ENCODE results near the gene IQCM.

IQCM gene

DNA sequence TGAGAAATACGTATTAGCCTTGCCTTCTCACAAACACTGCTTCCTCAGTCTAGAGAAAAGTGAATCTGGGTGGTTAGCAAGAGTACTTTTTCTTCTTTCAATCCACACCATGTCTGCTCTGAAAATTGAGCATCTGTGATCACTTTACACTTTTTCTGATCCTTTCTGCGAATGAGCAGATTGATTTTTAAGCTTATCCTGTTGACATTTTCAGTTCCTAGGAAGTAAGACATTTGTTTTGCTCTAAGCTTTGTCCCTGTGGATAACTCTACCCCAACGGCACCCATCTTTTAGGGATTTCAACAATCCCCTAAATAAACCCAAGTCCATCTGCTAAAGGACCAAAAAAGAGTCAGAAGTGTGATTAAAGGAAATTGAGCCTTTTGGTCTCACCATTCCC, 487.5 kb downstream of the IQCM start:
- Histone ChIP-seq H2AFZ (no peak overlapping the region), H3K4me1 (no peaks in the 10 kb centered on the region), H3K4me2 (ENCODE audit: low read length) (no peak overlapping the region), H3K9ac (no peak overlapping the region), H3K27me3 (ENCODE audit: control insufficient read depth, insufficient read depth, low read length) (no peaks in the 10 kb centered on the region), H3K79me2 (no peaks in the 10 kb centered on the region), H3K4me3 (ENCODE audit: low read depth, low read length) (no peak overlapping the region), H3K36me3 (ENCODE audit: control insufficient read depth, insufficient read depth, low read length) (no peaks in the 10 kb centered on the region), H3K27ac (no peak overlapping the region), H3K9me3 (ENCODE audit: control insufficient read depth, low read length) (no peaks in the 10 kb centered on the region)
- TF ChIP-seq, protein P1, sequence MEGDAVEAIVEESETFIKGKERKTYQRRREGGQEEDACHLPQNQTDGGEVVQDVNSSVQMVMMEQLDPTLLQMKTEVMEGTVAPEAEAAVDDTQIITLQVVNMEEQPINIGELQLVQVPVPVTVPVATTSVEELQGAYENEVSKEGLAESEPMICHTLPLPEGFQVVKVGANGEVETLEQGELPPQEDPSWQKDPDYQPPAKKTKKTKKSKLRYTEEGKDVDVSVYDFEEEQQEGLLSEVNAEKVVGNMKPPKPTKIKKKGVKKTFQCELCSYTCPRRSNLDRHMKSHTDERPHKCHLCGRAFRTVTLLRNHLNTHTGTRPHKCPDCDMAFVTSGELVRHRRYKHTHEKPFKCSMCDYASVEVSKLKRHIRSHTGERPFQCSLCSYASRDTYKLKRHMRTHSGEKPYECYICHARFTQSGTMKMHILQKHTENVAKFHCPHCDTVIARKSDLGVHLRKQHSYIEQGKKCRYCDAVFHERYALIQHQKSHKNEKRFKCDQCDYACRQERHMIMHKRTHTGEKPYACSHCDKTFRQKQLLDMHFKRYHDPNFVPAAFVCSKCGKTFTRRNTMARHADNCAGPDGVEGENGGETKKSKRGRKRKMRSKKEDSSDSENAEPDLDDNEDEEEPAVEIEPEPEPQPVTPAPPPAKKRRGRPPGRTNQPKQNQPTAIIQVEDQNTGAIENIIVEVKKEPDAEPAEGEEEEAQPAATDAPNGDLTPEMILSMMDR (IDR thresholded peaks at IDR 0.05) = no peak

DNA sequence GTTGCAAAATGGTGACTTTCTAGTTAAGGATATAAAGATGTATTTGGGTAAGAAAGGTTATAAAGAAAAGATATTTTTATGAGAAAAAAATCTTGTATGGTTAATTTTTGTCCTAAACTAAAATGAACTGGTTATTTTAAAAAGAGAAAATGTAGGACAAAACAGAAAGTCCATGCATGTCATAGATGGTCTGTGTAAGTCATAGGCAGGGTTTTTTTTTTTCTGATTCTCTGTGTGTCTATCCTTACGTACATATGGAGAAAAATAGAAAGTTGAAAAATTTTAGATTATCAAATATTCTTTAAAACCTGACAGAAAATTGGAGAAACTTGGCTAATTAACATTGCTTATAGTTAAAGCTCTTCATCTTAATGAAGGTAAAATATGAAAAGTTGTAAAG, 493.4 kb downstream of the IQCM start:
- Histone ChIP-seq H3K27me3 (ENCODE audit: control insufficient read depth, insufficient read depth, low read length) (no peaks in the 10 kb centered on the region), H3K4me3 (ENCODE audit: low read depth, low read length) (no peak overlapping the region), H3K36me3 (ENCODE audit: control insufficient read depth, insufficient read depth, low read length) (no peaks in the 10 kb centered on the region), H3K4me1 (no peaks in the 10 kb centered on the region), H3K9ac (no peak overlapping the region), H3K79me2 (no peaks in the 10 kb centered on the region), H3K9me3 (ENCODE audit: control insufficient read depth, low read length) (no peaks in the 10 kb centered on the region), H3K4me2 (ENCODE audit: low read length) (no peak overlapping the region), H2AFZ (no peak overlapping the region), H3K27ac (no peak overlapping the region)
- TF ChIP-seq, protein P1 (IDR thresholded peaks at IDR 0.05) = no peak

- no peaks in the 10 kb centered on the region for H3K27me3 ChIP-seq (ENCODE audit: control insufficient read depth, insufficient read depth, low read length)
- H3K9ac ChIP-seq = no peak overlapping the region
- TF ChIP-seq, protein P1 (IDR thresholded peaks at IDR 0.05) = no peak
- H3K79me2 ChIP-seq = no peaks in the 10 kb centered on the region
- H3K4me2 ChIP-seq (ENCODE audit: low read length) = no peak overlapping the region
- H2AFZ ChIP-seq = no peak overlapping the region
- H3K36me3 ChIP-seq (ENCODE audit: control insufficient read depth, insufficient read depth, low read length) = no peaks in the 10 kb centered on the region
- H3K27ac ChIP-seq = no peak overlapping the region
- H3K4me3 ChIP-seq (ENCODE audit: low read depth, low read length) = no peak overlapping the region
- H3K9me3 ChIP-seq (ENCODE audit: control insufficient read depth, low read length) = no peaks in the 10 kb centered on the region
- no peaks in the 10 kb centered on the region for H3K4me1 ChIP-seq
Observed at GRCh38 chr4:149321438-149321837, 494.2 kb downstream of the IQCM start.

DNA sequence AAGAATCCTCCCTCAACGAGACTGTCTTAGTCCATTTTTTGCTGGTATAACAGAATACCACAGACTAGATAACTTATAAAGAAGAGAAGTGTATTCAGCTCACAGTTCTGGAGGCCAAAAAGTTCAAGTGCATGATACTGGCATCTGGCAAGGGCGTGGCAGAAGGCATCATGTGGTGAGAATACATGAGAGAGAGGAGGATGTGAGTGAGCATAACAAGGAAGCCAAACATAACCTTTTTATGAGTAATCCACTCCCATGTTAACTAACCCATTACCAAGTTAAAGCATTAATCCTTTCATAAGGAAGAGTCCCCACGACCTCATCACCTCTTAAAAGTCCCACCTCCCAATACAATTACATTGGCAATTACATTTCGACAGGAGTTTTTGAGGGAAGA, 504.6 kb downstream of the IQCM start:
- H3K79me2 ChIP-seq = no peaks in the 10 kb centered on the region
- no peaks in the 10 kb centered on the region for H3K36me3 ChIP-seq (ENCODE audit: control insufficient read depth, insufficient read depth, low read length)
- no peaks in the 10 kb centered on the region for H3K27me3 ChIP-seq (ENCODE audit: control insufficient read depth, insufficient read depth, low read length)
- H3K4me1 ChIP-seq = no peaks in the 10 kb centered on the region
- H3K4me2 ChIP-seq (ENCODE audit: low read length) = no peak overlapping the region
- no peak overlapping the region for H2AFZ ChIP-seq
- no peak overlapping the region for H3K4me3 ChIP-seq (ENCODE audit: low read depth, low read length)
- H3K27ac ChIP-seq = no peak overlapping the region
- TF ChIP-seq, protein P1 (IDR thresholded peaks at IDR 0.05) = no peak
- no peak overlapping the region for H3K9ac ChIP-seq
- no peaks in the 10 kb centered on the region for H3K9me3 ChIP-seq (ENCODE audit: control insufficient read depth, low read length)

DNA sequence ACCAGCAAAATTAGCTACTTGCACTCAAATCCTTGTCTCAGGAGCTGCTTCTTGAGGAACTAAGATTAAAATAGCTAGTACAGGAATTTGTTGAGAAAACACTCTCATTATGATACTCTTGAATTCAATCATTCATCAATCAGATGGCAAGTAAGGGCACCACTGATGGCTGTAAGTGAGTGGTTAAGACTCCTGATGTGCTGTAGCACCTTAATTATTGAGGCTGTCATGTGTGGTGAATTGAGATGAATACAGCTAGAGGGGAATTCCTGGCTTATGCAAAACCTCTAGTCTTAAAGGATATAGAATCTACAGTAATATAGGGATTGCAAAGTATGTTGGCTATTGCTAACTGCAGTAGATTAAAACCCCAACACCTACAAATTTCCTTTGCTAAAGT, 509.1 kb downstream of the IQCM start:
- H2AFZ ChIP-seq = no peak overlapping the region

More for the DNA sequence above, 509.1 kb downstream of the IQCM start:
- Histone ChIP-seq H3K79me2 (no peaks in the 10 kb centered on the region), H3K36me3 (ENCODE audit: control insufficient read depth, insufficient read depth, low read length) (no peaks in the 10 kb centered on the region), H3K9ac (no peak overlapping the region), H3K27me3 (ENCODE audit: control insufficient read depth, insufficient read depth, low read length) (no peaks in the 10 kb centered on the region), H3K4me3 (ENCODE audit: low read depth, low read length) (no peak overlapping the region), H3K9me3 (ENCODE audit: control insufficient read depth, low read length) (no peaks in the 10 kb centered on the region), H3K27ac (no peak overlapping the region), H3K4me1 (no peaks in the 10 kb centered on the region), H3K4me2 (ENCODE audit: low read length) (no peak overlapping the region)
- TF ChIP-seq, protein P1 (IDR thresholded peaks at IDR 0.05) = no peak
